ENCODE measurements around the gene ZNHIT2. TPM values are rescaled to one million over a fixed set of nuclear protein-coding genes. Genes with fewer than 3 reads are reported as not detected.

ZNHIT2 gene
- total and polyA plus RNA-seq, 2 of the 13 experiments (the other 11 are each of a cell fraction or from before 2014, with no cell fraction given) = 1.1 to 6.5 TPM

- no peak for TF ChIP-seq ZNF513 (CRISPR knock-in tag; conservative IDR thresholded peaks at IDR 0.05)
- TF ChIP-seq NR2F2 (IDR thresholded peaks at IDR 0.05; ENCODE audit: borderline replicate concordance, low read depth) = 0 out of 2 replicates have a peak, but pooled peaks have one; percentile 71
- TF ChIP-seq PRDM15 (CRISPR knock-in tag; IDR thresholded peaks at IDR 0.05) = no peak
- TF ChIP-seq ZNF44 (CRISPR knock-in tag; IDR thresholded peaks at IDR 0.05) = peak; percentile 31; the same call in 1 of the 2 replicates
- peak; percentile 89 for TF ChIP-seq ELF3 (CRISPR knock-in tag; IDR thresholded peaks at IDR 0.05)
- TF ChIP-seq NCOR1 (IDR thresholded peaks at IDR 0.05; ENCODE audit: borderline replicate concordance, low read length) = peak; percentile 90
- no peak for TF ChIP-seq ZNF709 (CRISPR knock-in tag; IDR thresholded peaks at IDR 0.05)
- peak; percentile 92 for TF ChIP-seq ELF1 (CRISPR knock-in tag; IDR thresholded peaks at IDR 0.05)
- peak; percentile 27; the same call in 1 of the 2 replicates for TF ChIP-seq NFE2L2 (IDR thresholded peaks at IDR 0.05; ENCODE audit: low read length)
- TF ChIP-seq ZC3H13 (CRISPR knock-in tag; IDR thresholded peaks at IDR 0.05) = no peak
- TF ChIP-seq ZBTB42 (CRISPR knock-in tag; IDR thresholded peaks at IDR 0.05) = no peak
- no peak for TF ChIP-seq ZBTB3 (CRISPR knock-in tag; IDR thresholded peaks at IDR 0.05; ENCODE audit: borderline replicate concordance, low read depth)
- TF ChIP-seq TP53 (CRISPR knock-in tag; conservative IDR thresholded peaks at IDR 0.05) = peak; percentile 67; the same call in 1 of the 2 replicates
- TF ChIP-seq ZBTB2 (CRISPR knock-in tag; IDR thresholded peaks at IDR 0.05; ENCODE audit: low read depth) = peak; percentile 46; the same call in 1 of the 2 replicates
- TF ChIP-seq SOX5 (CRISPR knock-in tag; IDR thresholded peaks at IDR 0.05; ENCODE audit: borderline replicate concordance) = peak; percentile 64
- TF ChIP-seq CEBPG (CRISPR knock-in tag; IDR thresholded peaks at IDR 0.05) = 0 out of 2 replicates have a peak, but pooled peaks have one; percentile 34
- TF ChIP-seq NAIF1 (CRISPR knock-in tag; IDR thresholded peaks at IDR 0.05; ENCODE audit: borderline replicate concordance) = peak; percentile 75; the same call in 1 of the 2 replicates
- peak; percentile 69; the same call in 1 of the 2 replicates for TF ChIP-seq ZNF451 (CRISPR knock-in tag; IDR thresholded peaks at IDR 0.05)
- TF ChIP-seq ZNF747 (CRISPR knock-in tag; IDR thresholded peaks at IDR 0.05; ENCODE audit: borderline replicate concordance) = peak; percentile 95
- no peak for TF ChIP-seq NFATC3 (CRISPR knock-in tag; IDR thresholded peaks at IDR 0.05)
- peak; percentile 77 for TF ChIP-seq FOXA3 (CRISPR knock-in tag; IDR thresholded peaks at IDR 0.05)
Observed at GRCh38 chr11:65095974-65096806, 21.3 kb downstream of the ZNHIT2 start, which contains the start of gene VPS51 (continued).
